ENCODE measurements around the gene KRTAP10-5.

KRTAP10-5 gene

GRCh38 chr21:44547656-44548331 lies 32.6 kb downstream of the KRTAP10-5 start:
- no peak for DNase-seq

DNA sequence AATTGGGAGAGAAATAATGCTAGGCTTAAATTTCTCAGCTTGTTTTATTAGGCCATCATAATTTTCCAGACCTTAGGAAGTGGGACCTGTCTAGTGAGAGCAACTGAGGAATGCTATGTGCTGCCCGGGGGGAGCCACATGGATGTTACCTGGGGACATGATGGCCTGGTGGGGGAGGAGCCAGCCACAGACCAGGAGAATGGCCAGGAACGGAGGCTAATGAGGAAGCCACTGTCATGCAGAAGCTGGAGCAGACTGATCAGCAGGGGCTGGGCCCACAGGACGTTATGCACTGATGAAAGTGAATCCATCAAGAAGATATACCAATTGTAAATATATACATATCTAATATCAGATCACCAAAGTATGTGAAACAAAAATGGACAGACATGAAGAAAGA lies 35.8 kb downstream of the KRTAP10-5 start:
- DNase-seq, result no peak

GRCh38 chr21:44542716-44543115 lies 37.7 kb downstream of the KRTAP10-5 start:
- DNase-seq, result no peak

GRCh38 chr21:44540741-44541288 lies 39.6 kb downstream of the KRTAP10-5 start:
- no peak for DNase-seq

- DNase-seq, result no peak
Measured at GRCh38 chr21:44539991-44540666, 40.3 kb downstream of the KRTAP10-5 start, which contains the start of gene KRTAP10-1. Gene KRTAP10-1, minus strand, starts transcription at chr21:44540195. Its CDS starts 45 bp downstream, at chr21:44540150.

DNA sequence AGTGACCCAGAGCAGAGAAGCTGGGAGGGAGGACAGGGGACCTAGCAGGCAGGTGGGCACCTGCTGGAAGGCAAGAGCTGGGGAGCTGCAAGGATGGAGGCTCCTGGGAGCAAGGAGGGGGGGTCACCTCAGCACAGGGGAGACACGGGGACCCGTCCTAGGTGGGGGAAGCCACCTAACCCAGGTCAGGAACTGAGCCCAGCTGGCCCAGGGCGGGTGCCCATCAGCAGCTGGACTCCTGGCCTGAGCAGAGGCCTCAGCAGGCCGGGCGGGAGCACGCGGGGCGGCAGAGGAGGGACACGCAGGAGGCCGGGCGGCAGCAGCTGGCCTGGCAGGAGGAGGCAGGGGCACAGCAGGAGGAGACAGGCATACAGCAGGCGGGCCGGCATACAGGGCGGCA lies 41.4 kb downstream of the KRTAP10-5 start:
- no peak for DNase-seq

GRCh38 chr21:44537930-44538911 lies 42.2 kb downstream of the KRTAP10-5 start:
- DNase-seq, result no peak

- peak; percentile 13 for DNase-seq
Measured at GRCh38 chr21:44535963-44536362, 44.4 kb downstream of the KRTAP10-5 start.

- peak; percentile 9 for DNase-seq
Measured at GRCh38 chr21:44534688-44535087, 45.7 kb downstream of the KRTAP10-5 start.

DNA sequence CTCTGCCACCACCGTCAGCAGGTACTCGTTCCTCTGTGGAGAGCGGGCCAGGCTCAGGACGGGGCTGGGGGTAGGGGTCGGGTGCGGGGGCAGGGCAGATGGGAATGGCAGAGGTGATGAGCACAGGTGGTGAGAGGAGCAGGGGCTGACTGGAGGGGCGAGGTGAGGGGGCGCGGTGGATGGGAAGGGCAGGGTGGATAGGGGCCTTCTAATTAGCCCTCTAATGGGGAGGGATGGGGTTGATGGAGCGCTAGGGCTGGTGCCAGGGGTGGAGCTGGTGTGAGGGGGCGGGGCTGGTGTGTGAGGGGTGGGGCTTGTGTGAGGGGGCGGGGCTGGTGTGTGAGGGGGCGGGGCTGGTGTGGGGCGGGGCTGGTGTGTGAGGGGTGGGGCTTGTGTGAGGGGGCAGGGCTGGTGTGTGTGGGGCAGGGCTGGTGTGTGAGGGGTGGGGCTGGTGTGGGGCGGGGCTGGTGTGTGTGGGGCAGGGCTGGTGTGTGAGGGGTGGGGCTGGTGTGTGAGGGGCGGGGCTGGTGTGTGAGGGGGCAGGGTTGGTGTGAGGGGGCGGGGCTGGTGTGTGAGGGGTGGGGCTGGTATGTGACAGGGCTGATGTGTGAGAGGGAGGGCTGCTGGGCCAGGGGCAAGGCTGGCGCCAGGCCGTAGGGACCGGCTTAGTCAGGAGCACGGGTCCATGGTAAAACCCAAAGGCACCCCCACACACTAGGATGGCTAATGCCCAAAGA lies 46.3 kb downstream of the KRTAP10-5 start:
- peak; percentile 12 for DNase-seq

DNA sequence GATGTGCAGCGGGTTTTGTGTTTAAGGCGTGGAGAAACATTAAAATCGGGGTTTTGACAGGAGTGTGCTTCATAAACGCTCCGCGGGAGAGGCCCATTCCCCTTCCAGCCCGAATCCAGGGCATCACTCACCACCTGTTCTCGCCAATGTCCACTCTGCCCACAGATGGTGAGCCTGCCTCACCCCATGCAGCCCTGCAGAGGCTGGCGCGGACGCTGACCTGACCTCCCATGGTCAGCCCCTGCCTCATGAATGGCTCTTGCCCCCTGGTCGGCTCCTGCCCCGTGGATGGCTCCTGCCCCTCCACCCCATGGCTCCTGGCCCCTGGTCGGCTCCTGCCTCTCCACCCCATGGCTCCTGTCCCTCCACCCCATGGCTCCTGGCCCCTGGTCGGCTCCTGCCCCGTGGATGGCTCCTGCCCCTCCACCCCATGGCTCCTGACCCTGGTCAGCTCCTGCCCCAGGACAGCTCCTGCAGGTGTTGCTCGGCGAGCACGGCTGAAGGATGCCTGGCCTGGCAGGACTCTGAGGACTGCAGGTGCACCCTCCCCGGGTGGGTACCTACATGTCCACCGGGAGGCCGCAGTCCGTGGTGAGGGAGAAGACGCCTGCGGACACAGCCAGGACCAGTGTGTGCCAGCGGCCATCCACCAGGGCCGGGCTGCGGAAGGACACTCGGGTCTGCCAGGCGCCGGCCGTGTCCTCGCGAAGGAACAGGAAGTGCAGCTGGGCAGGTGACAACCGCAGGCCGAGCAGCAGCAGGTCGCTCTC lies 47.1 kb downstream of the KRTAP10-5 start:
- DNase-seq, result peak; percentile 12

- DNase-seq, result peak; percentile 9
Measured at GRCh38 chr21:44532712-44533111, 47.7 kb downstream of the KRTAP10-5 start.

DNA sequence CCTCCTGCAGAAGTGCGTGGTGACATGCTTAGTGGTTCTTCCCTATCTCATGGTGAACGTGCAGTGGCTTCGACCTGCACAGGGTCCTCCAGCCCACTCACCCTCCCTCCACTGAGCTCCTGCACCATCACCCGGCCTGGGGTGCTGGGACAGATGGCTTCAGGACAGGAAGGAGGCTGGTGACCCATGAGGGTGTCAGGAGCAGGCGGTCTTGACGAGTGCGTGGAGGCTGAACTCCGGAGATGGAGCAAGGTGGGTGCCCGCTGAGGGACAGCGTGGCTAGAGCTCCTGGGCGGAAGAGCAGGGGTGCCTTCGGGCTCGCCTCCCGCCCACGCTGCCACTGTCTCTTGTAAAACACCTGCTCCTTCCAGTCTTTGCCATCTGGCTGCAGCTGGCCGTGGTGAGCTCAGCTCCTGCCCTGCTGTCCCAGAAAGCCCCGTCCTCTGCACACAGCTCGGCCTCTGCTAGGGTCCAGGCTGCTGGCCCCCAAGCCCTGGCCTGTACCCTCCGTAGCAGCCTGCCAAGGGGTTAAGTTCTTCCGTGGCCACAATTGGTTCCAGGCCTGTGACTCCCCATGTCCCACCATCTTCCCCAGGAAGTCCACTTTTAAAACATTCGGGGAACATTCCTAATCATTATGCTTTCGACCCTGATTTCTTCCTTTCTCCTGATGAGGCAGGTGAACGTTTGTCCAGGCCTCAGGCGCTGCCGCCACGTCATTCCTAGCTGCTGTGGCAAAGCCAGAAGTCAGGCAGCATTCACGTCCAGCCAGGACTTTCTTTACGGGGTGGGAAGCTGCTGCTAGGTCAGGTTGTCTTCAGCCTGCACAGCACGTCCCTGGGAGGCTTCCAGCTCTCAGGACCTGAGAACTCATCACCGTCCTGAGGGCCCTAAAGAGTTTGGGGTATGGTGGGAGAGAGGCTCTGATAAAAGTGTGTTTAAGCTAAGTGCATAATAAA lies 48.5 kb downstream of the KRTAP10-5 start:
- DNase-seq, result peak; percentile 24

DNA sequence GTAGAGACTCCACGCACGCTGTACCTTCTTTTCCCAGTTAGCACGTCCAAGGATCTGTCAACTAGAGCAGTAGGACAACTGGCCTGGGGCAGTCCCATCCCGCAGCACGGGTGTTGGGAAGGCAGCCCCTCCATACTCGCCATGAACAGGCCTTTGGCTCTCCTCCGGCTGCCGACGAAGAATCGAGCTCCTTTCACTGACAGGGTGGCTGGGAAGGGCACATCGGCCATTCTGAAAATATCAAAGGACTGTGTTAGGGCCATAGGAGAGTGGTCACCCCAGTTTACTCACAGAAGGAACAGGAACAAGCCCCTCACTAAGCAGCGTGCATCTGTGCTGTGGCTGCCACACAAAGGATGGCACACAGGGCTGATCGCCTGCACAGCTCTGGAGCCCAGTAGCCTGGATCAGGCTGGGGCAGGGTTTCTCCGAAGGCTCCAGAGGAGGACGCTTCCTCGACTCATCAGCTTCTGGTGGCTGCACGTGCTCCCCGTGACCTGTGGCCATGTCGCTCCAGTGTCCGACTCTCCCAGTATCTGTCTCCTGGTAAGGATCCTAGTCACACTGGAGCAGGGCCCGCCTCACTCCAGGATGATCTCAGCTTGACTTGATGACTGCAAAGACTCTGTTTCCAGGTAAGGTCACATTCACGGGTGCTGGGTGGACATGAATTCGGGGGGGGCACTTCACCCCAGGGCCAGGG lies 49.4 kb downstream of the KRTAP10-5 start:
- peak; percentile 11 for DNase-seq

DNA sequence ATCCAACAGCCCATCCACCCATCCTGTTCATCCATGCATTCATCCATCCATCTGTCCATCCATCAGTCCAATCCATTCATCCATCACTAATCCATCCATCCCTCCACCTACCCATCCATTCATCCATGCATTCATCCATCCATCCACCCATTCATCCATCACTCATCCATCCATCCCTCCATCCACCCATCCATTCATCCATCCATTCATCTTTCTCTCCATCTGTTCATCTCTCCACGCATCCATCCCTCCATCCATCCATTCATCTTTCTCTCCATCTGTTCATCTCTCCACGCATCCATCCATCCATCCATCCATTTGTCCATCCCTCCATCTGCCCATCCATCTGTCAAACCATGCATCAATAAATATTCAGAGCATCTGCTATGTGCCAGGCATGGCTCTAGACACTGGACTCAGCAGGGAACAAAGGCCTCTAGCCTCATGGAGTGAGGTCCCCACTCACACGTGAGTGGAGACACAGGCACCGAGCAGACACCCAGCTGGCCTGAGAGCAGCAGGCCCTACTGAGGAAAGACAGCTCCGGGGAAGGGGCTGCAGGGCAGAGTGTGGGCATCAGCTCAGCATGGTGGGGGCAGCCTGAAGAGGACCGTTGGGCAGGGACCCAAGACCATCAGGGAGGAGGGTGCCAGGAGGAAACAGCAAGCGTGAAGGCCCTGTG lies 50.0 kb downstream of the KRTAP10-5 start:
- DNase-seq, result peak; percentile 4

DNA sequence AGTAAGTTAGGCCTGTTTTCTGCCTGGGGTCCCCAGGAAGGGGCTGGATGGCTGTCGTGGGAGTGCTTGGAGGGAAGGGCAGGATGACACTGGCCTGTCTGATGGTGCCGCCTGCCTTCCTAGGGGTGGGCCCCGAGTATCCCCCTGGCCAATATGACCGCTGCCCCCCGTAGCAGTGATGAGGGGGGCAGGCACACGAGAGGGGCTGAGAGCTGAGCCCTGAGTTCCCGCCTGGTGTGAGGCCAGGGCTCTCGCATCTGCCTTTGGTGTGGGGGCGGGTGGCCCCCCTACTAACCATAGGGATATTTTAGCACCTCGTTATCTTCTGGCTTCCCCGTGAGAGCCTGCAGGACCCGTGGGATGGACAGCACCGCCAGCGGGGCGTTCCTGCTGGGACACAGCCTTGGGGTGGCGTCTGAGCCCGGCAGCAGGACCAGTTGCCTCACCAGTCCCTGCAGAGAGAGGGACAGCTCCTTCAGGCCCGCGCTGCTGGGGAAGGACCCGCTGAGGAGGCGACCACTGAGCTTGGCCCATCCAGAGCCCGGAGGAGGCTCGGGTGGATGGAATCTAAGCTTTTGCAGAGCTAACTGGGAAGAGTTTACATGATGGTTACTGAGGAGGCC lies 50.8 kb downstream of the KRTAP10-5 start:
- DNase-seq, result no peak

Data from femur (tissue), 1 donor.